ENCODE measurements around the gene AATF. TPM values are rescaled to one million over a fixed set of nuclear protein-coding genes. Genes with fewer than 3 reads are reported as not detected.

AATF gene
- total RNA-seq, 6 experiments from 2014 or later = 13.2 to 19.5 (median 16.7) TPM

DNA sequence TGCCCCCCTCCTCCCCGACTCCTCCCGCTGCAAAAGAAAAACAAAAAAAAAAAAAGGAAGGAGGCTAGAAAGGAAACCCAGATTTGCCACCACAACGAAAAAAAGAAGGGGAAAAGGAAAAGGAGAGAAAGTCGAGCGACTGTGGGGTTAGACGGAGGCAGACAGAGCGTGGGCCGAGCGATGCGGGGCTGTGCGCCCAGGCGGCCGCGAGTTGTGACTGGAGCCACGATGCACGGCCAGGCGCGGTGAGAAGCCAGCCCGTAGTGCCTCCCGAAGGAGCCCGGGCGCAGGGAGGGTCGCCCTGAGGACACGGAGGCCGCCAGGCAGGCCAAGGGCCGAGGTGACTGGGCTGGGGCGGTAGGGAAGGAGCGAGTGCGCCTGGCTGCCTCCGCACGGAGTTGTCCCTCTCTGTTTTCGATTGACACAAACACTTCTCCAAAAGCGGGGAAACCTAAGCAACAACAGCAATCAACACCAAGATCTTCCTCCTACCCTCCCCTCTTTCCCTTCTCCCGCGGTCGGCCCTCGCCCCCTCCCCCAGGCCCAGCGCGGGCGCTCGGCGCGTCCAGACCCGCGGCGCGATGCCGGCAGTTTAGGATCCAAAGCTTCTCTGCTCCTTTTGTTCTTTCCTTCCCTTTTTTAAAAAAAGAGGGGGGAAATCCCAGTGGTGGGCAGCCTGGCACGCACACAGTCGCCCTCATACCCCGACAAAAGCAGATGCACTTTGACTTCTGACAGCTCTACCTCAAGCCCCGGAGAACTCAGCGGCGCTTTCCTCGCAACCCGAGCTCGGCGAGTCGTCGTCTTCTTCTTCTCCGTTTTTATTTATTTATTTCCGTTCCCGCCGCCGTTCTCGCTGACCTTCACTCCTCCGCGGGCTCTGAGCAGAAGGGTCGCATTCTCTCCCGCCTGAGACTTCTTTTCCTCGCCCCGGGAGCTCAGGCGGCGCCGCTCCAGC, 11.5 kb upstream of the AATF start, which contains the start of gene LHX1:
Gene LHX1 (plus strand): TSS at position 475 of the 958 bp plus-strand sequence. CDS start 723 bp downstream, outside the sequence.
- 5% methylated on average over 59 of the region's 75 CpGs for WGBS (ENCODE audit: insufficient coverage, low coverage, low lambda C conversion rate, missing lambda C conversion rate)
- Histone ChIP-seq H3K9me3 (no peaks in the 10 kb centered on the region), H3K36me3 (no peaks in the 10 kb centered on the region), H3K27ac (no peak within 1 kb of the TSS), H3K4me3 (no peak within 1 kb of the TSS), H3K27me3 (peaks cover 48 to 83% of the 10 kb centered on the region in 2 donors), H3K4me1 (peaks cover 0 to 46% (median 9%) of the 10 kb centered on the region in 4 donors)
- TF ChIP-seq CTCF (IDR thresholded peaks at IDR 0.05) (no peak), POLR2A (IDR thresholded peaks at IDR 0.05) (no peak)
- intact Hi-C loops (cut with DNase I) = no loop called here
- ATAC-seq (no peak), DNase-seq (no peak)

- TF ChIP-seq CTCF (IDR thresholded peaks at IDR 0.05) (peak in 3 of 4 donors; percentile 9 to 23 (median 16)), POLR2A (IDR thresholded peaks at IDR 0.05) (no peak)
- Histone ChIP-seq H3K9me3 (no peaks in the 10 kb centered on the region), H3K4me3 (no peak overlapping the region), H3K4me1 (peaks cover 0 to 46% (median 8%) of the 10 kb centered on the region in 4 donors), H3K27me3 (peaks cover 55 to 88% of the 10 kb centered on the region in 2 donors), H3K36me3 (no peaks in the 10 kb centered on the region), H3K27ac (no peak overlapping the region)
- intact Hi-C loops (cut with DNase I) = no loop called here
- 3% methylated on average over 14 of the region's 36 CpGs for WGBS (ENCODE audit: insufficient coverage, low coverage, low lambda C conversion rate, missing lambda C conversion rate)
- peak; percentile 72 to 87 (median 78) for ATAC-seq
- peak; percentile 62 to 81 (median 76) for DNase-seq
Observed at GRCh38 chr17:36937959-36938565, 10.7 kb upstream of the AATF start.

DNA sequence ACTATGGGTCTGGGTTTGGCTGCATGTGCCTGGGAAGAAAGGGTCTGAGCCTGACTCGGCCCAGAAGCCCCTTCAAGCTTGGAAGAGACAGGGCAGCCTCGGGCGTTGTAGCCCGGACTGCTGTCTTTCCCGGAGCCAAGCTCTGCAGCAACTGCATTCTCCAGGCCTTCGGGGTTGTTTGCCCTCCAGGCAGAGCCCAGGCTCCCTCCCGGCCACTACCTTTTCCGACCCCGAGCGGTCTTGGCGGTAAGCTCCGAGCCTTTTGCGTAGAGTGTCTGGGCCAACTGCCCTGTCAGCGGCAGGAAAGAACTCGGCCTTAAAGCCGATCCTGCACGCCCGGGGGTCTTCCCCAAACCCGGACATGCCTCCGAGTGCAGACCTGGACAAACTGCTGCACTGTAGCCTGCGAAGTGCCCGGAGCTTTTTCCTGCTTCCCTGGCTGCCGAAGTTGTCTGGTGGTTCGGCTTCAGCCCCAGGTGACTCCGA, 10.1 kb upstream of the AATF start:
- Histone ChIP-seq H3K36me3 (no peaks in the 10 kb centered on the region), H3K27me3 (peaks cover 55 to 89% of the 10 kb centered on the region in 2 donors), H3K27ac (no peak overlapping the region), H3K4me1 (peaks cover 0 to 46% (median 8%) of the 10 kb centered on the region in 4 donors), H3K9me3 (no peaks in the 10 kb centered on the region), H3K4me3 (no peak overlapping the region)
- 3% methylated on average over 11 of the region's 25 CpGs for WGBS (ENCODE audit: insufficient coverage, low coverage, low lambda C conversion rate, missing lambda C conversion rate)
- no peak for DNase-seq
- intact Hi-C loops (cut with DNase I) = no loop called here
- peak in 1 of 4 donors; percentile 26 for ATAC-seq
- TF ChIP-seq CTCF (IDR thresholded peaks at IDR 0.05) = no peak
- no peak for TF ChIP-seq POLR2A (IDR thresholded peaks at IDR 0.05)

DNA sequence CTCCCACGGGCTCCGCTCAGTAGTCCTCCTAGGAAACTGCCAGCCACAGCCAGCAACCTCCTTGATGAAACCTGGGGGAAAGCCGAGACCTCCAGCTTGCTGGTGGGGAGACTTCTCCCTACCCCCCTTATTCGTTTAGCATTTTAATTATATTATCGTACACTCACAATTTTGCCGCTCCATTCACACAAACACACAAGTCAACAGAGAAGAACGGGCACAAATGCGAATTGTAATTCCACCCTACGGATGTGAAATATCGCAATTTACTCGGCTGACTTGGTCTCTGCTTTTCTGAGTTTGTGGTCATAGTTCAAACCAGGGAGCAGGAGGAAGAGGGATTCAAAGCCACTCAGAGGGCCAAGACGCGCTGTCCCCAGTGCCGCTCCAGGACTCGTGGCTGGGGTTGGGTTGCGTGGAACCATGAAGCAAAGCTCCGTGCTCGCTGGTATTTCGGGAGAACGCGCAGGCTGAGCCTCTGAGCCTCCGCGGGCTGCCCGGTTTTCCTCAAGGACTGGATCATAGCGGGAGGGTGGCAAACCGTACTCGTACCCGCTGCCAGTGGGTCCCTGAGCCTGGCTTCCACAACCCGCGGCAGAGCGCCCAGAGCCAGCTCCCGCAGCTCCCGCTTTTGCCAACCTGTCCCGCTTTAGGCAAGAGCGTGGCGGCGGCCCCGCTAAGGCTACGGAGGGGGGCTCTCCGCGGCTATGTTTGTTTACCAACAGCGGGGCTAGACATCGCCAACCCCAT, 9.5 kb upstream of the AATF start:
- Histone ChIP-seq H3K4me1 (peaks cover 0 to 41% (median 8%) of the 10 kb centered on the region in 4 donors), H3K27ac (no peak overlapping the region), H3K4me3 (no peak overlapping the region), H3K36me3 (no peaks in the 10 kb centered on the region), H3K27me3 (peaks cover 51 to 92% of the 10 kb centered on the region in 2 donors), H3K9me3 (no peaks in the 10 kb centered on the region)
- ATAC-seq (no peak), DNase-seq (no peak)
- intact Hi-C loops (cut with DNase I) = no loop called here
- TF ChIP-seq CTCF (IDR thresholded peaks at IDR 0.05) (no peak), POLR2A (IDR thresholded peaks at IDR 0.05) (no peak)
- WGBS (ENCODE audit: insufficient coverage, low coverage, low lambda C conversion rate, missing lambda C conversion rate) = 6% methylated on average over 24 of the region's 43 CpGs
